Measurements from ENCODE around the gene SLCO3A1. TPM values are rescaled to one million over a fixed set of nuclear protein-coding genes. Genes with fewer than 3 reads are reported as not detected.

Gene SLCO3A1
- total RNA-seq, 1 donor from 2014 or later, result 6.3 TPM

DNA sequence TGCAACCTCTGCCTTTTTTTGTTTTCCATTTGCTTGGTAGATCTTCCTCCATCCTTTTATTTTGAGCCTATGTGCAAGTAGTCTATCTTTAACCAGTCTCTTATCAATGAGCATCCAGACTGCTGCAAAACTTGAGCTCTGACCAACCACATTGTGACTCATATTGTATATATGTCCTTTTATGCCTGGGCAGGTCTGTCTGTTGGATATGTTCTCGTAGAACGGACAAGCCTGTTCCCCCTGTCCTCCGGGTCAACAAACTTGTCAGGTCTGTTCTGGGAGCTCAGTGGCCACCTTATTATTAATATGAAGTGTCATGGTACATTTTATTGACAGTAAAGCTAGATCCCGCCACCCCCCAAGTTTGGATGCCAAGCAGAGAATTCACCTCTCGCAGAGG, 287.3 kb downstream of the SLCO3A1 start:
- Mint-ChIP-seq H3K9me3 (no peaks in the 10 kb centered on the region), H3K36me3 (ENCODE audit: low read depth) (no peaks in the 10 kb centered on the region), H3K4me1 (no peaks in the 10 kb centered on the region), H3K27me3 (ENCODE audit: low read depth) (no peaks in the 10 kb centered on the region), H3K27ac (ENCODE audit: unreplicated experiment) (no peak overlapping the region), H3K4me3 (no peak overlapping the region)
- TF ChIP-seq, protein P1, sequence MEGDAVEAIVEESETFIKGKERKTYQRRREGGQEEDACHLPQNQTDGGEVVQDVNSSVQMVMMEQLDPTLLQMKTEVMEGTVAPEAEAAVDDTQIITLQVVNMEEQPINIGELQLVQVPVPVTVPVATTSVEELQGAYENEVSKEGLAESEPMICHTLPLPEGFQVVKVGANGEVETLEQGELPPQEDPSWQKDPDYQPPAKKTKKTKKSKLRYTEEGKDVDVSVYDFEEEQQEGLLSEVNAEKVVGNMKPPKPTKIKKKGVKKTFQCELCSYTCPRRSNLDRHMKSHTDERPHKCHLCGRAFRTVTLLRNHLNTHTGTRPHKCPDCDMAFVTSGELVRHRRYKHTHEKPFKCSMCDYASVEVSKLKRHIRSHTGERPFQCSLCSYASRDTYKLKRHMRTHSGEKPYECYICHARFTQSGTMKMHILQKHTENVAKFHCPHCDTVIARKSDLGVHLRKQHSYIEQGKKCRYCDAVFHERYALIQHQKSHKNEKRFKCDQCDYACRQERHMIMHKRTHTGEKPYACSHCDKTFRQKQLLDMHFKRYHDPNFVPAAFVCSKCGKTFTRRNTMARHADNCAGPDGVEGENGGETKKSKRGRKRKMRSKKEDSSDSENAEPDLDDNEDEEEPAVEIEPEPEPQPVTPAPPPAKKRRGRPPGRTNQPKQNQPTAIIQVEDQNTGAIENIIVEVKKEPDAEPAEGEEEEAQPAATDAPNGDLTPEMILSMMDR (conservative IDR thresholded peaks at IDR 0.05), result no peak
- no peak for DNase-seq (ENCODE audit: low read depth, low spot score)

DNA sequence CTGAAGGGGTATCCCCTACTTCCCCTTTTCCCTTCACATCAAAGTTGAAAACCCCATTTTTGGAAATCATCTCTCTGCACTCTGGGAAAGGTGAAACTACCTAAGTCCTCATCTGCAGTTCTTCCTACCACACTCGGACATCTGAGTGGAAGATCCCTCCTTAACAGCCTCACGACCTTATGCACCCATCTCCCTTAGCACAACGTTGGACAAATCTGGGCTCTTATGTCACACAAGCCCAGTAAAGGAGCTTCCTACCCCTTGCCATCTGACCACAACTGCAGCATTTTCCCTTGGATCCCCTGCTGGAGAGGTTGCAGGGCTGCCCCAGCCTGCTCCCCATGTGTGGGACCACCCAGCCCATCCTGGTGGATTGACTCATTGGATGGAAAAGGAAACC, 288.1 kb downstream of the SLCO3A1 start:
- Mint-ChIP-seq H3K27ac (ENCODE audit: unreplicated experiment) (no peak overlapping the region), H3K4me1 (no peaks in the 10 kb centered on the region), H3K9me3 (no peaks in the 10 kb centered on the region), H3K36me3 (ENCODE audit: low read depth) (no peaks in the 10 kb centered on the region), H3K4me3 (no peak overlapping the region), H3K27me3 (ENCODE audit: low read depth) (peaks cover 2% of the 10 kb centered on the region)
- TF ChIP-seq, protein P1 (conservative IDR thresholded peaks at IDR 0.05), result no peak
- no peak for DNase-seq (ENCODE audit: low read depth, low spot score)

DNA sequence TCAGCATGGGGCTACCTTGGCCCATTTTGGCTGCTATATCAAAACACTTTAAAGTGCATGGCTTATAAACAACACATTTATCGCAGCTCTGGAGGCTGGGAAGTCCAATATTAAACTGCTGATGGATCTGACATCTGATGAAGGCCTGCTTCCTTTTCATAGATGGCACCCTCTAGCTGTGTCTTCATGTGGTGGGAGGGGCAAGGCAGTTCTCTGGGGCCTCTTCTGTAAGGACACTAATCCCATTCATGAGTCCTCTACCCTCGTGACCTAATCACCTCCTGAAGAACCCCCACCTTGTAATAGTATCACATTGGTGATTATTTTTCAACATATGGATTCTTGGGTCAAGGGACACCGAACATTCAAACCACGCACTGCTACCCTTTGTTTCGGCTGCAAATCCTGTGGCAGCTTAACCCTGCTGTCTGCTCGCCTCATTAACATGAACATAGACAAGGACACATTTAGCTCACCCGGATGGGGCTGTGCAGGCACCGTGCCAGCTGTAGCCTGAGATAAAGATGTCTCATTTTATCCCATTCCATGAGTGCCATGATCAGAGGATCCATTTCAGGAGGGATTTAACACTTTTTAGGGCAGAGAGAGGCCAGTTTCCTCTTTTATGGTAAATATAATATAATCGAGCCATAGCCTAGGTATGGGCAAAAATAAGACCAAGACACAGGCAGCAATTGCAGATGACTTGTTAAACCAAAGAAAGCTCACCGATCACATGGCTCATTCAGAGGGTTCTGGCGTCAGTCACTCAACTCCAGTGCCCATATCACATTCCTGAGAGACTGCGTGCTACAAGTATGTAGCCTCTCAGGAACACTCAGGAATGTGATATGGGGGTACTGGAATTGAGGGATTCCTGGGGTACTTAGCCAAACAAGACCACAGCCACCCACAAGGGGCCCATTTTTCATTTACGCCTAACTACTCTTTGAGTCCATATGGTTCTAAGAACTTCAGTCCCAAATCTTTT, 289.0 kb downstream of the SLCO3A1 start:
- TF ChIP-seq, protein P1 (conservative IDR thresholded peaks at IDR 0.05), result no peak
- no peak for DNase-seq (ENCODE audit: low read depth, low spot score)
- Mint-ChIP-seq H3K36me3 (ENCODE audit: low read depth) (no peaks in the 10 kb centered on the region), H3K9me3 (no peaks in the 10 kb centered on the region), H3K4me3 (no peak overlapping the region), H3K27me3 (ENCODE audit: low read depth) (peaks cover 2% of the 10 kb centered on the region), H3K27ac (ENCODE audit: unreplicated experiment) (no peak overlapping the region), H3K4me1 (no peaks in the 10 kb centered on the region)

DNA sequence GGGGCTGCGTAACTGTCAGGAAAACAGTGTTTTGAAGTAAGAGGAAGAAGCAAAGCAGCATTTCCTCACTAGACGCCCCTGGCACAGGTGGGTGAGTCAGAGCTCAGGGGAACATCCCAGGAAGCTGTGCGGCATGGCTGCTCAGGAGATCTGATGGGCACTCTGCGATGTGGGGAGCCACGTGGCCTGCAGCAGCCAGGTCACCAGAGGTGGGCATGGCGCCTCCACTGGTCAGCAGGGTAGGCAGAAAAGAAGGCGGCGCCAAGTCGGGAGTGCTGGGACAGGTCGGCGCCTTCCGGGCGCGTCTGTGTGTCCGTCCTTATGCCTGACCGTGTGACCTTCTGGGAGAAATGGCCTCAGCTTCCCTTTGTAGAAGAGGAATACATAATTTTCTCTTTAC, 290.3 kb downstream of the SLCO3A1 start:
- no peak for DNase-seq (ENCODE audit: low read depth, low spot score)
- TF ChIP-seq, protein P1 (conservative IDR thresholded peaks at IDR 0.05), result no peak
- Mint-ChIP-seq H3K4me3 (no peak overlapping the region), H3K27ac (ENCODE audit: unreplicated experiment) (no peak overlapping the region), H3K27me3 (ENCODE audit: low read depth) (peaks cover 2% of the 10 kb centered on the region), H3K4me1 (no peaks in the 10 kb centered on the region), H3K36me3 (ENCODE audit: low read depth) (no peaks in the 10 kb centered on the region), H3K9me3 (no peaks in the 10 kb centered on the region)

DNA sequence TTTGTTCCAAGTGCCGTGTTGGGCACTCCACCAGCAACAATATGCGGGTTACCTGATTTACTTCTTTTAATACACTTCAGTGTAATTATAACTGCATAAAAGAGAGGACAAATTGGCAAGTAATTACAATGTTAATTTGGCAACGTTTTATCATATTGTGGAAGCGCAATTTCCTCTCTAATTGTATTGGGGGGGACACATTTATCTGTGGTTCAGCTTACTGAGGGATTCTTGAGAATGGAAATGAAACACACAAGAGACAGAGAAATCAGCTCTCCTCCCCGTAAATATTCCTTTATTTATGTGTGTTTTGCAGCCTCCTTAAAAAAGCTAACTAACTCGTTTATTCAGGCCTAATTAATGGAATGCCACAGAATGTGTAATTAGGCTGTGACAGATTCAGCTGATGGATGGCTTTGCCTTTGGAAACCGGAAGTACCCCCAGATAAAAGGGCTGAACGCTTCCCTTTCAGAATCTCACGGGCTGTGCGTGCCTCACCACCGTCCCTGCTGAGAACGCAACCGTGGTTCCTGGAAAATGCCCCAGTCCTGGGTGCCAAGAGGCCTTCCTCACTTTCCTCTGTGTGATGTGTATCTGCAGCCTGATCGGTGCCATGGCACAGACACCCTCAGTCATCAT, 293.1 kb downstream of the SLCO3A1 start:
- peaks cover 2% of the 10 kb centered on the region for H3K27me3 Mint-ChIP-seq (ENCODE audit: low read depth)
- no peaks in the 10 kb centered on the region for H3K9me3 Mint-ChIP-seq
- TF ChIP-seq, protein P1 (conservative IDR thresholded peaks at IDR 0.05), result no peak
- H3K27ac Mint-ChIP-seq (ENCODE audit: unreplicated experiment), result no peak overlapping the region
- H3K4me3 Mint-ChIP-seq, result no peak overlapping the region
- no peak for DNase-seq (ENCODE audit: low read depth, low spot score)
- H3K36me3 Mint-ChIP-seq (ENCODE audit: low read depth), result no peaks in the 10 kb centered on the region
- H3K4me1 Mint-ChIP-seq, result no peaks in the 10 kb centered on the region
